ENCODE measurements around the gene ZDHHC20. TPM values are rescaled to one million over a fixed set of nuclear protein-coding genes. Genes with fewer than 3 reads are reported as not detected.

The ZDHHC20 gene, protein sequence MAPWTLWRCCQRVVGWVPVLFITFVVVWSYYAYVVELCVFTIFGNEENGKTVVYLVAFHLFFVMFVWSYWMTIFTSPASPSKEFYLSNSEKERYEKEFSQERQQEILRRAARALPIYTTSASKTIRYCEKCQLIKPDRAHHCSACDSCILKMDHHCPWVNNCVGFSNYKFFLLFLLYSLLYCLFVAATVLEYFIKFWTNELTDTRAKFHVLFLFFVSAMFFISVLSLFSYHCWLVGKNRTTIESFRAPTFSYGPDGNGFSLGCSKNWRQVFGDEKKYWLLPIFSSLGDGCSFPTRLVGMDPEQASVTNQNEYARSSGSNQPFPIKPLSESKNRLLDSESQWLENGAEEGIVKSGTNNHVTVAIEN
- total RNA-seq, result 64.7 and 65.0 TPM in 2 replicates

DNA sequence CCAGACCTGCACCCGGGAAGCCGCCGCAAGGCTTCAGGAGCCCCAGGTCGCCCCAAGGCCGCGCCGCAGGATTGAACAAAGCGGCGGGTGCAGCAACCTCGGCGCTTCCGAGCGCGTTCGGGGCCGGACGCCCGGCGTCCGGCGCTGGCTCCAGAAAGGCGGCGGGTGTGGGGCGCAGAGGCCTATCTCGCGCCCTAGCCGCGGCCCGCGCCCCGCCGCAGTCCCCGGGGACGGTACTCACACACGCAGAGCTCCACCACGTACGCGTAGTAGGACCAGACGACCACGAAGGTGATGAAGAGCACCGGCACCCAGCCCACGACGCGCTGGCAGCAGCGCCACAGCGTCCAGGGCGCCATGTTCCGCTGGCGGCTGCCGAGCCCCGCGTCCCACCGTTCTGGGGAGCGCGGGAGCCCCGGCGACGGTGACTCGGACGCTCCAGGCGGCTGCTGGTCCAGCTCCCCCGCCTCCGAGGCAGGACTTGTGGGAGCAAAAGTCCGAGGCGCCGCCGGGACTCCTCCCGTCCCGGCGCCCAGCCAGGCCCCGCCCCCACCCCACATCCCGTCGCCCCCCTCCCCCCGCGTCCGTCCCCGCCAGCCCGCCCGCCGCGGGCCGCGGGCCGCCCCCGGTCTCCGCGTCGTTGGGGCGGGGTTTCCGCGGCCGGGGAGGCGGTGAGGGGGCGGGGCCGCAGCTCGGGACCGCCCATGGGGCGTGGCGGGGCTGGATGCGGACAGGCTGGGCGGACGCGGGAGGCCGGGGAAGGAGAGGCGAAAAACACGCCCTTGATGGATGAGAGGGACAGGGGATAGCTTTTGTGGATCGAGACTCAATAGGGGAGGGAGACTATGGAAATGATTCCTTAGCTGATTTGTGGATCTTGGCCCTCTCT is at the start of gene ZDHHC20:
ZDHHC20 (minus strand) TSS at position 491 of the 889 bp plus-strand sequence; CDS start at position 359, 132 bp downstream.
- no peak for DNase-seq (ENCODE audit: extremely low read depth, low read depth, low spot score)

DNA sequence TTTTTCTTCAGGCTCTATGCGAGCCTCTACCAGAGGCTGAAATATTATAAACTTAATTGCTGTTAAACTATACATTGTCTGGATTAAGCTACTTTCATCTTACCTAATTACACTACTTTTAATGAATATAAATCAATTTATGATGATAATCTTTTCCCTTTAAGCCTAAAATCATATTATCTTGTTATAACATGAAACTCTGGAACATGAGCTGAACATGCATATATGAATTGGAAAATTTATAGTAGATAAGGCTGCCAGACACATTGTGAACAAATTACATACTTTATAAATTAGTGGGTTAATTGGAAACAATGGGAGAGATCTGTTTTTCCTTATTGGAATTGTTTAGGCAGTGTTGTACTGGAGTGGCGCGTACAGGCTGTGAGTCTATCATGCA is 45.3 kb upstream of the ZDHHC20 start:
- no peak for DNase-seq (ENCODE audit: extremely low read depth, low read depth, low spot score)

DNA sequence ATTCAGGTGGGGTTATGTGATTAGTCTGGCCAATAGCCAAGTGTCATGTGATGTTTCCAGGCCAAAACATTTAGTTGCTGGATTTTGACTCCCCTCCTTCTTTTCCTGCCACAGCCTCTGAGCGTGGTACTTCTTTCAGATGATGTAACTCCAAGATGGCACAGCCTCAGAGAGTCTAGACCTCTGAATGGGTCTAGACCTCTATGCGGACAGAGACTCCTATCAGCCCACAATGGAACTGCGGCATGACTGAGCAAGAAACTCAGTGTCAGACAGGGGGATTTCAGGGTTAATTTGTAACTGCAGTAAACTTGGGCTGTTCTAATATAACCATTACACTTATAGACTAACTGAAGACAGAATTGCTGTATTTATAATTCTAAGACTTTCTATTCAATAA is 42.6 kb upstream of the ZDHHC20 start:
- DNase-seq (ENCODE audit: extremely low read depth, low read depth, low spot score), result no peak

DNA sequence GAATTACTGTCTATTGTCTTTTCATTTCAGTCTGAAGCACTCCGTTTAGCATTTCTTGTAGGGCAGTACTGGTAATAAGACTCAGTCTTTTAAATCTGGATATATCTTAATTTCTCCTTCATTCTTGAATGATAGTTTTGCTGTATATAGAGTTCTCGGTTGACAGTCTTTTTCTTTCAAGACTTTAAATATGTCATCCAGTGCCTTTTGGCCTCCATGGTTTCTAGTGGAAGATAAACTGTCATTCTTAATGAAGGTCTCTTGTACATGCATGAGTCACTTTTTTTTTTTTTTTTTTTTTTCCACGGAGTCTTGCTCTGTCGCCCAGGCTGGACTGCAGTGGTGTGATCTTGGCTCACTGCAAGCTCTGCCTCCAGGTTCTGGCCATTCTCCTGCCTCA is 27.2 kb upstream of the ZDHHC20 start:
- no peak for DNase-seq (ENCODE audit: extremely low read depth, low read depth, low spot score)

GRCh38 chr13:21483748-21484147 is 24.6 kb upstream of the ZDHHC20 start:
- no peak for DNase-seq (ENCODE audit: extremely low read depth, low read depth, low spot score)

GRCh38 chr13:21481359-21481758 is 22.3 kb upstream of the ZDHHC20 start:
- no peak for DNase-seq (ENCODE audit: extremely low read depth, low read depth, low spot score)

DNA sequence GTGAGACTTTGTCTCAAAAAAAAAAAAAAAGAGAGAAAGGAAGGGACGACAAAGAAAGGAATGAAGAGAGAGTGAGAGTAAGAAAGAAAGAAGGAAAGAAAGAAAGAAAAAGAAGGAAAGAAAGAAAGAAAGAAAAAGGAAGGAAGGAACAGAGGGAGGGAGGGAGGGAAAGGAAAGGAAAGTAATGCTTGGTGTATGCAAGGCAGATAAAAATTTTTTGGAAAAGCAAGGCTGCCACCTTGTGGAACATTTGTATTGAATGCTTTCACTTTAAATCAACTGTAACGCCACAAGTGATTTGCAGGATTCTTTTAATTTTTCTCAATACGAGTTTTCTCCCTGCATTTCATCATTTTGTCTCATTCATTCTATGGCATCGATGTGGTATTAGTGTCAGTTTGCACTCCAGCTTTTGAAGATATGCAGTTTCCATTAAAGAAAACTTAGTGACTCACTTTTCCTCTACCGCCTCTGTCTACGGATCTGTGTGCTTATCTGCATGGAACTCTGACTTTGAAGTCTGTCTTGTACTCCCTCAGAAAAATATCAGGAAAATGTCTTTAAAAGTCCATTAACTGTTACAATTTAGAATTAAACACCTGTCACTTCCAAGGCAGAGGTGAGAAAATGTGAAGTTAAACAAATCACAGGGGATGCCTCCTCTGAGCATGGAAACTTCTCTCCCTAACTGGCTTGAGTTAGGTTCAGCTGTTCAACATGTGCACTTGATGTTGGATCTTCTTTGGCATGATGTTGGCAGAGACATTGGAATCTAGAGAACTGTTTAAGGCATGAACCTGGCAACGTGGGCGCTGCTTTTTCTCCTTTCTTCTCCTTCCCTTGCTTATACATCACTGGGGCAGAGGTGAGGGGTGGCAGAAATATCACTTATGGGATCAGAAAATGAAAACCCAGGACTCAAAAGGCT is 20.0 kb upstream of the ZDHHC20 start:
- DNase-seq (ENCODE audit: extremely low read depth, low read depth, low spot score), result peak; percentile 70

- DNase-seq (ENCODE audit: extremely low read depth, low read depth, low spot score), result peak; percentile 60
Measured at GRCh38 chr13:21476893-21477472, 17.9 kb upstream of the ZDHHC20 start.

GRCh38 chr13:21475115-21475514 is 16.0 kb upstream of the ZDHHC20 start:
- DNase-seq (ENCODE audit: extremely low read depth, low read depth, low spot score), result no peak

DNA sequence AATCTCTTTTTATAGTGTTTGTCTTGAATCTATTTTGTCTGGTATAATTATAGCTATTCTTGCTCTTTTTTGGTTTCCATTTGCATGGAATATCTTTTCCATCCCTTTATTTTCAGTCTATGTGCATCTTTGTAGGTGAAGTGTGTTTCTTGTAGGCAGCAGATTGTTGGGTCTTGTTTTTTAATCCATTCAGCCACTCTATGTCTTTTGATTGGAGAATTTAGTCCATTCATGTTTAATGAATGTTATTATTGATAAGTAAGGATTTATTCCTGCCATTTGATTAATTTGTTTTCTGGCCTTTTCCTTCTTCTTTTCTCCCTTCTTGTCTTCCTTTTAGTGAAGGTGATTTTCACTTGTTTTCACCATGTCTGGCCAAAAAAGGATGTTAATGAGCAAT is 11.7 kb upstream of the ZDHHC20 start:
- no peak for DNase-seq (ENCODE audit: extremely low read depth, low read depth, low spot score)

DNA sequence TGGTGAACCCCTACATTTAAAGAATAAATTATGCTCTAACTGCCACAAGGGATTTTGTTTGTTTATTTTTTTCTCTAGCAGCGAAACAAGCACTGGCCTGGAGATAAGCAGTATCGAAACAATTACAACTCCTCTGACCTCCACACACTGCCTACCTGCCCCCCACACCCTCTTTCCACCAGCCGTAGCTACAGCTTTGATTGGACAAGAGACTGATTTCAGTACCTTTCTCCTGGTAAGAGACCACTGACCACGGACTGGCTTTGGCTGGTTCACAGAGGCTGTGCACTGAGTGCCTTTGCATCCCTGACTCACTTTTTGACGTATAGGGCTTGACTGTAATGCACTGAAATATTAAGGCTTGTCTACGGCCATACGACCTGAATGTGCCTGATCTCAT is 7.4 kb upstream of the ZDHHC20 start:
- DNase-seq (ENCODE audit: extremely low read depth, low read depth, low spot score), result no peak

DNA sequence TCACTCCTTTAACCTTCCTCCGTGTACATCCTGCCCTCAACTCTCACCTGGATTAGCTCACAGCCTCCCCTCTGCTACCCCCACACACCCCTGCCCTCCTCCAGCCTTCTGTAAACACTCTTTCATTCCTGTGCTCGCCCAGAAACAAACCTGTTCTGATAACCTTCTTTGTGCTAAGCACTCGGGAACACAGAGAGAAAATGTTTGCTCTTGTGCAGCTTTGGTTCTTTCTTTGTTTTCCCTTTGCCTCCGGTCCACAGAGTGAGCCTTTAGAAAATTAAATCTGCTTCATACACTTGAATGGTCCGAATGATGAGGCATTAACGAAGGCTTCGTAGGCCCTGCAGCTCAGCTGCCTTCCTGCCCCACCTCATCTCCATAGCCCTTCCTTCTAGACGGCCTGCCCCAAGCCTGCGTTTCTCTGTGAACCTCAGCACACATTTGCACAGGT is 6.6 kb upstream of the ZDHHC20 start:
- DNase-seq (ENCODE audit: extremely low read depth, low read depth, low spot score), result no peak

DNA sequence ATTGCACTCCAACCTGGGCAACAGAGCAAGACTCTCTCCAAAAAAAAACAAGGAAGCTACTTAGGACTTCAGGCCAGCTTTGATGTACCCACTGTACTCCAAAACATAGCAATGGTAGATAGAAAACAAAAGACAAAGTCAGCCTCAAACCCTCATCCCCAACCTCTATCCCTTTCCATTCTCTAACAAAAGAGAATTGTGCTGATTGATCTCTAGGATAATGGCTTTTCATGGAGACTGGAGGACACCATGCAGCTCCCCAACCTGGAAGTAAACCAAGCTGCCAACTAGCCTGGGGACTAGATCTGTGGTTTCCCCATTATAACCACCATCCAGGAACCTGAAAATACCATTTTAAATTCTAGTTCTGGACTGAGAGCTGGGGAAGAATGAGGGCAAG is 4.3 kb upstream of the ZDHHC20 start:
- DNase-seq (ENCODE audit: extremely low read depth, low read depth, low spot score), result no peak

- no peak for DNase-seq (ENCODE audit: extremely low read depth, low read depth, low spot score)
Measured at GRCh38 chr13:21461131-21461530, 2.0 kb upstream of the ZDHHC20 start.

- DNase-seq (ENCODE audit: extremely low read depth, low read depth, low spot score), result no peak
Measured at GRCh38 chr13:21458451-21458812, 671 bp downstream of the ZDHHC20 start.

DNA sequence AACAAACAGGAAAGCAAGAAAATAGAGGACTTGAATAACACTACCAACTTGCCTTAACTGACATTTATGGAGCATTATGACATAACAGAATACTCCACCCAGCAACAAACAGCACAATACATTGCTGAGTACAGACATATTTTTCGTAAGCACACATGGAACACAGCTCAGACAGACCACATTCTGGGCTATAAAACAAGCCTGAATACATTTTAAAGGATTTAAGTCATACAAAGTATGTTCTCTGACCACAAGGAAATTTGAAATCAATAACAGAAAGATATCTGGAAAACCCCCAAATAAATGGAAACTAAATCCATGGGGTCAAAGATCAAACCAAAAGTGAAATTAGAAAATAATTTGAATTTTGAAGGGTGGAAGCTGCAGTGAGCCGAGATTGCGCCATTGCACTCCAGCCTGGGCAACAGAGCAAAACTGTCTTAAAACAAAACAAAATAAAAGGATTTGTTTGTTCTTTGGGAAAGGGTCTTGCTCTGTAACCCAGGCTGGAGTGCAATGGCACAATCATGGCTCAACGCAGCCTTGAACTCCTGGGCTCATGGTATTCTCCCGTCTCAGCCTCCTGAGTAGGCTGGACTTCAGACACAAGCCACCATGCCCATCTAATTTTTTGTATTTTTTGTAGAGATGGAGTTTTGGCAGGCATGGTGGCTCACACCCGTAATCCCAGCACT is 5.6 kb downstream of the ZDHHC20 start:
- DNase-seq (ENCODE audit: extremely low read depth, low read depth, low spot score), result no peak

- no peak for DNase-seq (ENCODE audit: extremely low read depth, low read depth, low spot score)
Measured at GRCh38 chr13:21450936-21451335, 8.2 kb downstream of the ZDHHC20 start.

GRCh38 chr13:21446656-21447055 is 12.4 kb downstream of the ZDHHC20 start:
- DNase-seq (ENCODE audit: extremely low read depth, low read depth, low spot score), result no peak

- no peak for DNase-seq (ENCODE audit: extremely low read depth, low read depth, low spot score)
Measured at GRCh38 chr13:21445759-21446158, 13.3 kb downstream of the ZDHHC20 start.

DNA sequence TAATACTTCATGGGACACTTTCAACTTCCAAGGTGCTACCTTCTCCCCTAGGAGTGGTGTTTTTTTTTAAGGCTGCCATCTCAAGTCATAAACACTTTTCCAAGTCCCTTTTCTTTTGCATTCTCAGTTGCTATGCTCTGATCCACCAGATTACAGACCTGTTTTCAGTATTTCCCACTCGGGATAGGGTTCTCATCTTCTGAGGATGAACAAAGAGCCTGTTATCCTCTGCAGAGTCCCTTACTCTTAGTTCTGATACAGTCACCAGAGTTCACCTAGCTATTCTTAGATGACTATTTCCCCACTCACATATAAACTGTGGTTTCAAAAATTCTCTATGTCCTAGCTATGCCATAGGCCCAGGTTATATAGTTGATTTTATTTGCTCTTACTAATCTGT is 15.9 kb downstream of the ZDHHC20 start:
- no peak for DNase-seq (ENCODE audit: extremely low read depth, low read depth, low spot score)
